K562 (cell line): ENCODE results near the gene STPG4. TPM values are rescaled to one million over a fixed set of nuclear protein-coding genes. Genes with fewer than 3 reads are reported as not detected.
A peak's percentile ranks its signal among the peaks of the same experiment; 100 is the strongest.

Experiments used
- BHLHE40 ChIP-seq: IDR thresholded peaks from 2 replicates; pipeline ENCODE4 v1.6.1; 2011; ENCODE audit warnings: low read length, improper control_type of control experiment
- C11orf30 ChIP-seq: fragments of 450-650 bp; IDR thresholded peaks from 2 replicates; pipeline ENCODE4 v1.6.1; 2016; ENCODE audit warnings: low read depth, mild to moderate bottlenecking
- DLX4 ChIP-seq: fragments of 250-450 bp; sonication (Bioruptor Pico); IDR thresholded peaks from 2 replicates; pipeline ENCODE4 v1.6.1; 2021; ENCODE audit warnings: mild to moderate bottlenecking
- FOS ChIP-seq: IDR thresholded peaks from 3 replicates; pipeline ENCODE4 v1.6.1; 2011; ENCODE audit not compliant: insufficient read length; ENCODE audit errors: extremely low read depth
- HDGF ChIP-seq: fragments of 450-650 bp; IDR thresholded peaks from 2 replicates; pipeline ENCODE4 v1.6.1; 2016
- HNRNPUL1 ChIP-seq: fragments of 200-400 bp; formaldehyde crosslinking; IDR thresholded peaks from 2 replicates; pipeline ENCODE4 v1.6.1; 2017; ENCODE audit warnings: low read length
- KDM4B ChIP-seq, 2 experiments: fragments of 450-650 bp in 1 of 2; sonication (generic) in 1 of 2; IDR thresholded peaks; 2 replicates each; pipeline ENCODE4 v1.6.1; 2016 to 2017; ENCODE audit warnings: borderline replicate concordance in 2 of 2, antibody characterized with exemption in 1 of 2, low read depth in 1 of 2, mild to moderate bottlenecking in 1 of 2
- NCOR1 ChIP-seq: fragments of 450-650 bp; IDR thresholded peaks from 2 replicates; pipeline ENCODE4 v1.6.1; 2016; ENCODE audit warnings: mild to moderate bottlenecking, moderate library complexity
- PBX2 ChIP-seq, 2 experiments: IDR thresholded peaks in 1 of 2; conservative IDR thresholded peaks in 1 of 2; 2 replicates each; pipeline ENCODE4 v1.6.1; 2016; ENCODE audit warnings: low read depth in 2 of 2, mild to moderate bottlenecking in 1 of 2, missing compliant biosample characterization in 1 of 2, missing genetic modification characterization in 1 of 2, moderate library complexity in 1 of 2
- RBBP5 ChIP-seq: fragments of 200-600 bp; sonication (generic); IDR thresholded peaks from 2 replicates; pipeline ENCODE4 v1.6.1; 2012; ENCODE audit warnings: borderline replicate concordance, mild to moderate bottlenecking, low read length, control low read depth, inconsistent platforms; ENCODE audit not compliant: insufficient read depth, poor library complexity, severe bottlenecking
- SMAD4 ChIP-seq: fragments of 250-450 bp; sonication (Bioruptor Pico); conservative IDR thresholded peaks from 2 replicates; pipeline ENCODE4 v1.8.0; 2021; ENCODE audit warnings: inconsistent platforms, mild to moderate bottlenecking, moderate library complexity
- TSHZ1 ChIP-seq: fragments of 250-450 bp; sonication (Bioruptor Pico); IDR thresholded peaks from 2 replicates; pipeline ENCODE4 v1.4.0; 2020; ENCODE audit warnings: mild to moderate bottlenecking, moderate library complexity
- ZKSCAN3 ChIP-seq: fragments of 250-450 bp; sonication (Bioruptor Pico); IDR thresholded peaks from 2 replicates; pipeline ENCODE4 v1.4.0; 2020
- ZNF253 ChIP-seq: fragments of 250-450 bp; sonication (Bioruptor Pico); conservative IDR thresholded peaks from 2 replicates; pipeline ENCODE4 v1.6.1; 2021; ENCODE audit warnings: mild to moderate bottlenecking
- ZNF395 ChIP-seq: fragments of 200-800 bp; sonication (Bioruptor generic); IDR thresholded peaks from 2 replicates; pipeline ENCODE4 v1.6.1; 2017; ENCODE audit warnings: missing genetic modification characterization, missing compliant biosample characterization
- ZNF589 ChIP-seq: fragments of 200-800 bp; sonication (Bioruptor generic); IDR thresholded peaks from 2 replicates; pipeline ENCODE4 v1.6.1; 2016; ENCODE audit warnings: low read depth, missing genetic modification characterization, missing compliant biosample characterization
- ZNF707 ChIP-seq: fragments of 250-450 bp; sonication (Bioruptor Pico); conservative IDR thresholded peaks from 2 replicates; pipeline ENCODE4 v1.8.0; 2022; ENCODE audit warnings: inconsistent platforms, mild to moderate bottlenecking, moderate library complexity
- ZNF780A ChIP-seq: fragments of 250-450 bp; sonication (Bioruptor Pico); IDR thresholded peaks from 2 replicates; pipeline ENCODE4 v1.5.0; 2021; ENCODE audit warnings: mild to moderate bottlenecking
- polyA plus RNA-seq, 8 experiments: library from polyadenylated mRNA; depleted of rRNA in 4 of 8; stranded (reverse) in 5 of 8; unstranded in 3 of 8; fragments of >200 nt; fragmentation: Nextera tagmentation in 2 of 8; fragmentation: Illumina TruSeq in 1 of 8; extraction: Ambion mirVana in 2 of 8; extraction: Trizol in 1 of 8; gene quantifications; 2 replicates each; pipeline versions ENCODE4 v1.2.1 to v1.2.3, GENCODE V29; 2011 to 2014; ENCODE audit warnings: inconsistent platforms in 1 of 8, missing spikeins in 1 of 8
- total RNA-seq, 7 experiments: library from RNA; depleted of rRNA in 6 of 7; stranded (reverse); fragments of >200 nt in 6 of 7; fragmentation: Illumina TruSeq in 2 of 7; extraction: Trizol in 2 of 7; gene quantifications; 2 replicates each; pipeline versions ENCODE4 v1.2.1 to v1.2.3, GENCODE V29; 2011 to 2021; ENCODE audit warnings: low replicate concordance in 1 of 7

The STPG4 gene
- total and polyA plus RNA-seq, 9 of the 15 experiments (the other 6 are each of a cell fraction or from before 2014, with no cell fraction given): 0.10 to 0.68 (median 0.22) TPM; not detected in 6

DNA sequence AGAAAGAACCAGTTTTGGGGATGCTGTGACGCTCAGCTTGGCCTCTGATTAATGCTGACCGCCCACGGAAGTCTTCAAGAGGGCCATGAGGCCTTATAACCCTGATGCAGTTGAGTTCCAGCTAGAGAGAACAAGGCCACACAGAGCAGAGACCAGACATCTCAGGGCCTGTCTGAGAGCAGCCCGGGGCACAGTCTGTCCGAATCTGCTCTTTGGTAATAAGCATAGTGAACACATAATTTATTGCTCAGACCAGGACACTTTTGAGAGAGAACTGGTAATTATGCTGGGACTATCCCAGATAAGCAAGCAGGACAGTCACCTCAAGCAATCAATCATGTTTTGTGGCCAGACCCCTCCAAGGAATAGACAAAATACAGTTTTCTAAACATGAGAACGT lies 68.5 kb downstream of the STPG4 start (continued):
- peak; percentile 25; the same call in 1 of the 2 replicates for TF ChIP-seq NCOR1
- no peak for TF ChIP-seq FOS
- no peak for TF ChIP-seq HDGF
- TF ChIP-seq HNRNPUL1: no peak
- TF ChIP-seq SMAD4 (CRISPR knock-in tag): peak; percentile 77
- TF ChIP-seq ZNF707 (CRISPR knock-in tag): no peak
- TF ChIP-seq ZKSCAN3 (CRISPR knock-in tag): no peak
- TF ChIP-seq RBBP5: no peak
- TF ChIP-seq ZNF780A (CRISPR knock-in tag): no peak
- no peak for TF ChIP-seq PBX2 (CRISPR knock-in tag; IDR thresholded peaks at IDR 0.05; ENCODE audit: low read depth)
- TF ChIP-seq PBX2 (tag; conservative IDR thresholded peaks at IDR 0.05; ENCODE audit: low read depth): peak; percentile 90
- no peak for TF ChIP-seq TSHZ1 (CRISPR knock-in tag)
- TF ChIP-seq DLX4 (CRISPR knock-in tag): no peak
- 0 out of 2 replicates have a peak, but pooled peaks have one; percentile 12 for TF ChIP-seq BHLHE40
- TF ChIP-seq ZNF395 (CRISPR knock-in tag): no peak
- TF ChIP-seq ZNF253: no peak
- TF ChIP-seq C11orf30: no peak
- no peak for TF ChIP-seq ZNF589
- no peak for TF ChIP-seq KDM4B (IDR thresholded peaks at IDR 0.05; ENCODE audit: borderline replicate concordance in 2 of 2, low read depth in 1 of 2)
